OCI-LY3 (cell line): ENCODE results near the gene OR2Y1.

Experiments used
- CTCF ChIP-seq: fragments of 200-600, 300-600 bp; sonication (generic); IDR thresholded peaks from 2 replicates; pipeline ENCODE4 v1.5.1; 2014; ENCODE audit warnings: antibody characterized with exemption, low read length, low read depth
- EZH2phosphoT487 ChIP-seq: fragments of 200-600 bp; shearing (Covaris generic); IDR thresholded peaks from 2 replicates; pipeline ENCODE4 v1.6.1; 2018; ENCODE audit warnings: antibody characterized with exemption, mixed run types, low read depth

GRCh38 chr5:180776376-180776775 is 36.5 kb upstream of the OR2Y1 start:
- TF ChIP-seq CTCF (no peak), EZH2phosphoT487 (no peak)
